ENCODE results near the gene RPTOR. TPM values are rescaled to one million over a fixed set of nuclear protein-coding genes. Genes with fewer than 3 reads are reported as not detected.

RPTOR gene
- polyA plus RNA-seq, 1 of the 3 experiments (the other 2 are of a cell fraction) = 14.9 TPM

DNA sequence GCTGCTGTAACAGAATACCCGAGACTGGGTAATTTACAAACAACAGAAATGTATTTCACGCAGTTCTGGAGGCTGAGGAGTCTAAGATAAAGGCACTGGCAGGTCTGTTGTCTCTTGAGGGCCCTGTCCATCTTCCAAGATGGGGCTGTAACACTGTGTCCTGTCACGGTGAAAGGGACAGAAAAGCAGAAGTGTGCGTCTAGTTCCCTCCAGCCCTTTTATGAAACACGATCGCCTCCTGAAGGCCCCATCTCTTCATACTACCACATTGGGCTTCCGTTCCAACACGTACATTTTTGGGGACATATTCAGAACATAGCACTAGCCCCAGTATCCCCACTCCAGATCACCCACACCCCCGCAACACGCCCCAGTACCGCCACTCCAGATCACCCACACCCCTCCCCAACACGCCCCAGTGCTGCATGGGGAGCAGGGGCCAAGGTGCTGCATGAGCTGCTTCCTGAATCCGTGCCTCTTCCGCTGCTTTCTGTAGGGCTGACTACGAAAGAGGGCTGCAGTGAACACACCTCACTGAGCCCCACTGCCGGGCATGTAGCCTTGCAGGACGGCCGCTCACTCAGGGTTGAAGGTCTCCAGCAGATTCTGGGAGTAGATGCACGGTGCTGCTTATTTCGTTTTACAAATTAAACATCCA is 91.9 kb downstream of the RPTOR start (continued):
- TF ChIP-seq, protein P1, sequence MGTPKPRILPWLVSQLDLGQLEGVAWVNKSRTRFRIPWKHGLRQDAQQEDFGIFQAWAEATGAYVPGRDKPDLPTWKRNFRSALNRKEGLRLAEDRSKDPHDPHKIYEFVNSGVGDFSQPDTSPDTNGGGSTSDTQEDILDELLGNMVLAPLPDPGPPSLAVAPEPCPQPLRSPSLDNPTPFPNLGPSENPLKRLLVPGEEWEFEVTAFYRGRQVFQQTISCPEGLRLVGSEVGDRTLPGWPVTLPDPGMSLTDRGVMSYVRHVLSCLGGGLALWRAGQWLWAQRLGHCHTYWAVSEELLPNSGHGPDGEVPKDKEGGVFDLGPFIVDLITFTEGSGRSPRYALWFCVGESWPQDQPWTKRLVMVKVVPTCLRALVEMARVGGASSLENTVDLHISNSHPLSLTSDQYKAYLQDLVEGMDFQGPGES (IDR thresholded peaks at IDR 0.05; ENCODE audit: low read depth, low read length) = no peak
- no peak for TF ChIP-seq SIN3A (IDR thresholded peaks at IDR 0.05; ENCODE audit: borderline replicate concordance, low read depth, low read length)
- TF ChIP-seq RFX5 (IDR thresholded peaks at IDR 0.05; ENCODE audit: low read length) = no peak
- TF ChIP-seq JUND (IDR thresholded peaks at IDR 0.05) = no peak
- TF ChIP-seq, protein P2, sequence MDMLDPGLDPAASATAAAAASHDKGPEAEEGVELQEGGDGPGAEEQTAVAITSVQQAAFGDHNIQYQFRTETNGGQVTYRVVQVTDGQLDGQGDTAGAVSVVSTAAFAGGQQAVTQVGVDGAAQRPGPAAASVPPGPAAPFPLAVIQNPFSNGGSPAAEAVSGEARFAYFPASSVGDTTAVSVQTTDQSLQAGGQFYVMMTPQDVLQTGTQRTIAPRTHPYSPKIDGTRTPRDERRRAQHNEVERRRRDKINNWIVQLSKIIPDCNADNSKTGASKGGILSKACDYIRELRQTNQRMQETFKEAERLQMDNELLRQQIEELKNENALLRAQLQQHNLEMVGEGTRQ (IDR thresholded peaks at IDR 0.05; ENCODE audit: borderline replicate concordance, low read depth, low read length) = no peak
- TF ChIP-seq MXI1 (IDR thresholded peaks at IDR 0.05; ENCODE audit: low read depth, low read length) = no peak
- TF ChIP-seq MEF2A (IDR thresholded peaks at IDR 0.05; ENCODE audit: borderline replicate concordance, low read depth) = no peak
- no peak for TF ChIP-seq FOXJ3 (CRISPR knock-in tag; IDR thresholded peaks at IDR 0.05)
- TF ChIP-seq FOXM1 (IDR thresholded peaks at IDR 0.05; ENCODE audit: low read depth) = no peak
- TF ChIP-seq, protein P3, sequence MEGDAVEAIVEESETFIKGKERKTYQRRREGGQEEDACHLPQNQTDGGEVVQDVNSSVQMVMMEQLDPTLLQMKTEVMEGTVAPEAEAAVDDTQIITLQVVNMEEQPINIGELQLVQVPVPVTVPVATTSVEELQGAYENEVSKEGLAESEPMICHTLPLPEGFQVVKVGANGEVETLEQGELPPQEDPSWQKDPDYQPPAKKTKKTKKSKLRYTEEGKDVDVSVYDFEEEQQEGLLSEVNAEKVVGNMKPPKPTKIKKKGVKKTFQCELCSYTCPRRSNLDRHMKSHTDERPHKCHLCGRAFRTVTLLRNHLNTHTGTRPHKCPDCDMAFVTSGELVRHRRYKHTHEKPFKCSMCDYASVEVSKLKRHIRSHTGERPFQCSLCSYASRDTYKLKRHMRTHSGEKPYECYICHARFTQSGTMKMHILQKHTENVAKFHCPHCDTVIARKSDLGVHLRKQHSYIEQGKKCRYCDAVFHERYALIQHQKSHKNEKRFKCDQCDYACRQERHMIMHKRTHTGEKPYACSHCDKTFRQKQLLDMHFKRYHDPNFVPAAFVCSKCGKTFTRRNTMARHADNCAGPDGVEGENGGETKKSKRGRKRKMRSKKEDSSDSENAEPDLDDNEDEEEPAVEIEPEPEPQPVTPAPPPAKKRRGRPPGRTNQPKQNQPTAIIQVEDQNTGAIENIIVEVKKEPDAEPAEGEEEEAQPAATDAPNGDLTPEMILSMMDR (IDR thresholded peaks at IDR 0.05) = no peak

DNA sequence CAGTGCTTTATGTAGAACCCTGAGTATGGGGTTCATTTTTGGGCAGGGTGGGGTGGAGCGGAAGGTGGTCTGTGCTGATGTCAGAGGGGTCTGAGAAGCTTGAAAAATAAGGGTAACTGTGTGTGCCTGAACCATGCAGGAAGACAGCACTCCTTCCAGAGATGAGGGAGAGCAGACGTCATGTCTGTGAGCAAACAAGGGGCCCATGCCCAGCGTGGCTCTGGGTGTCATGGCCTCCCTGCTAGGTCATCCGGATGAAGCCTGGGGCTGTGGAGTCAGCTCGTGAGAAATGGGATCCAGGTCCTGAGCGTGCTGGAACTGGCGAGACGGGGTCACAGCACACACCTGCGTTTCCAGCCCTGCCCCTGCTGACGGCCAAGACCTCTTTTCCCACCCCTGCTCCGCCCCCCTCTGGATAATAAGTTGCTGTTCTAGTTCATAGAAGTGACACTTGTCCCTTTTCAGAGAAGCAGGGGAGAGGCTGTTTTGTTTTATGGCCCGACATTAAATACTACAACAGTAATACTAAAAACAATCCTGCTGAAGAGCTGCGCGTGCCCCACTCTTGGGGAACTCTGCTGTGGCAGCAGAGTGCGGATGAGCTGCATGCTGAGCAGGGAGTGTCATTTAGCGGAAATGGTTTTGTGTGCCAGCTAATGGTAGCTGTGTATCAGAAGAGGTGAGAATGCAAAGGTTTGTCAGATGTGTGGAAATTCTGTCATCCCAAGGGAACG is 92.6 kb downstream of the RPTOR start:
- Histone ChIP-seq H2AFZ (ENCODE audit: low read depth) (no peak overlapping the region), H3K4me1 (ENCODE audit: control insufficient read depth in 1 of 2, insufficient read depth in 2 of 2, low read depth in 1 of 2, low read length in 1 of 2) (peaks cover 0 to 10% of the 10 kb centered on the region in 2 experiments; a peak in 1 of 4 replicates), H3K9me2 (no peaks in the 10 kb centered on the region), H3K79me2 (ENCODE audit: insufficient read depth) (peaks cover 40% of the 10 kb centered on the region), H3K27me3 (ENCODE audit: insufficient read depth) (no peaks in the 10 kb centered on the region), H4K20me1 (ENCODE audit: insufficient read depth) (peaks cover 11% of the 10 kb centered on the region; the same call in 1 of the 2 replicates), H3K36me3 (replicated peaks in 1 of 2; ENCODE audit: control insufficient read depth in 1 of 2, insufficient read depth in 2 of 2, low read length in 1 of 2) (no peaks in the 10 kb centered on the region), H3K9ac (no peak overlapping the region), H3K27ac (ENCODE audit: low read depth in 2 of 2, low read length in 1 of 2) (no peak overlapping the region), H3K4me3 (ENCODE audit: low read depth in 2 of 2, low read length in 1 of 2) (no peak overlapping the region), H3K9me3 (no peaks in the 10 kb centered on the region), H3F3A (replicated peaks; ENCODE audit: insufficient read depth) (no peaks in the 10 kb centered on the region), H3K4me2 (no peak overlapping the region)
- 86% methylated on average over 17 of the region's 17 CpGs for WGBS (ENCODE audit: low lambda C conversion rate)
- ChIA-PET CTCF (interaction anchor here (0.7 to 1.8 kb wide), 6 partner anchors 12 to 222 kb away, joined by 3 to 6 read pairs (median 3); no protein-coding TSS in a partner anchor), POLR2A (interaction anchor here (0.7 kb wide), 1 partner anchor 68 kb away, joined by 3 read pairs; no protein-coding TSS in a partner anchor)
- TF ChIP-seq FOXM1 (IDR thresholded peaks at IDR 0.05; ENCODE audit: low read depth) (no peak), RAD21 (IDR thresholded peaks at IDR 0.05; ENCODE audit: low read length) (no peak), EZH2phosphoT487 (IDR thresholded peaks at IDR 0.05; ENCODE audit: borderline replicate concordance, low read depth) (no peak), ELF1 (IDR thresholded peaks at IDR 0.05) (no peak), GABPA (IDR thresholded peaks at IDR 0.05; ENCODE audit: low read depth) (no peak), TCF12 (IDR thresholded peaks at IDR 0.05) (no peak)
- no peak for DNase-seq
